Naive thymus-derived CD4-positive, alpha-beta T cell (primary cell): ENCODE data around the gene NAT8L. TPM values are rescaled to one million over a fixed set of nuclear protein-coding genes. Genes with fewer than 3 reads are reported as not detected.
A peak's percentile ranks its signal among the peaks of the same experiment; 100 is the strongest.

Source experiments
- ATAC-seq: fragments of 150-1000 bp; cut with Tn5 transposase; 2 replicates; pipeline ENCODE4 v1.10.0; 2021; ENCODE audit warnings: mild to moderate bottlenecking, moderate library complexity
- CTCF ChIA-PET: fragments of 350-600 bp; sonication (Branson Sonifier 250); formaldehyde crosslinking; loops from one replicate; lab custom pipeline; 2021; ENCODE audit warnings: antibody characterized with exemption; lab: Charles Lee
- POLR2A ChIA-PET: fragments of 350-600 bp; sonication (Branson Sonifier 250); formaldehyde crosslinking; loops from one replicate; lab custom pipeline; 2021; ENCODE audit warnings: antibody characterized with exemption, inconsistent platforms; lab: Charles Lee
- DNase-seq, 9 donors: peaks; one replicate each; pipeline versions ENCODE4 v3.0.0 to v3.0.0-alpha.2; 2020 to 2022; ENCODE audit warnings: mixed read lengths in 1 of 9
- H3K27ac ChIP-seq: one replicate; pipeline ENCODE4 v1.7.0; 2013; ENCODE audit warnings: mild to moderate bottlenecking, low read depth, low read length, moderate library complexity
- H3K27me3 ChIP-seq, 2 donors: one replicate each; pipeline ENCODE4 v1.7.0; 2013; ENCODE audit warnings: low read length in 2 of 2, mild to moderate bottlenecking in 2 of 2, moderate library complexity in 2 of 2; ENCODE audit not compliant: control insufficient read depth in 2 of 2, insufficient read depth in 2 of 2
- H3K36me3 ChIP-seq, 3 experiments: 1 replicate in 2 of 3; 2 replicates in 1 of 3; pipeline ENCODE4 v1.7.0; 2013; ENCODE audit warnings: low read length in 3 of 3, mild to moderate bottlenecking in 3 of 3, moderate library complexity in 1 of 3; ENCODE audit not compliant: insufficient read depth in 3 of 3, control insufficient read depth in 2 of 3
- H3K4me1 ChIP-seq, 2 donors: one replicate each; pipeline ENCODE4 v1.7.0; 2013; ENCODE audit warnings: low read length in 2 of 2, mild to moderate bottlenecking in 2 of 2, moderate library complexity in 1 of 2; ENCODE audit not compliant: control insufficient read depth in 2 of 2, insufficient read depth in 2 of 2
- H3K4me3 ChIP-seq: 2 replicates; pipeline ENCODE4 v1.7.0; 2013; ENCODE audit warnings: mild to moderate bottlenecking, low read length
- H3K9me3 ChIP-seq, 3 experiments: 1 replicate in 2 of 3; 2 replicates in 1 of 3; pipeline ENCODE4 v1.7.0; 2013; ENCODE audit warnings: low read length in 3 of 3; ENCODE audit not compliant: control insufficient read depth in 2 of 3
- H3K27ac Mint-ChIP-seq, 9 donors: one replicate each; pipeline ENCODE4 v1.8.0; 2020 to 2022; ENCODE audit warnings: mixed read lengths in 9 of 9, mild to moderate bottlenecking in 8 of 9, moderate library complexity in 5 of 9, inconsistent platforms in 2 of 9
- H3K27me3 Mint-ChIP-seq, 5 donors: one replicate each; pipeline ENCODE4 v1.8.0; 2021 to 2022; ENCODE audit warnings: mixed read lengths in 5 of 5, mild to moderate bottlenecking in 1 of 5
- H3K36me3 Mint-ChIP-seq, 5 donors: one replicate each; pipeline ENCODE4 v1.8.0; 2020 to 2022; ENCODE audit warnings: mixed read lengths in 5 of 5, mild to moderate bottlenecking in 3 of 5, inconsistent platforms in 1 of 5
- H3K4me1 Mint-ChIP-seq, 7 donors: one replicate each; pipeline ENCODE4 v1.8.0; 2020 to 2022; ENCODE audit warnings: mixed read lengths in 7 of 7, mild to moderate bottlenecking in 3 of 7, inconsistent platforms in 1 of 7
- H3K4me3 Mint-ChIP-seq, 10 donors: one replicate each; pipeline ENCODE4 v1.8.0; 2020 to 2022; ENCODE audit warnings: mild to moderate bottlenecking in 10 of 10, mixed read lengths in 10 of 10, moderate library complexity in 6 of 10, inconsistent platforms in 2 of 10
- H3K9me3 Mint-ChIP-seq, 11 donors: one replicate each; pipeline ENCODE4 v1.8.0; 2020 to 2022; ENCODE audit warnings: mixed read lengths in 11 of 11, mild to moderate bottlenecking in 4 of 11, inconsistent platforms in 1 of 11, moderate library complexity in 1 of 11
- intact Hi-C, 2 donors: fragments of 100-400 bp; cut with micrococcal nuclease; formaldehyde crosslinking; loops; one replicate each; pipeline ENCODE4 v1.15.1; 2023
- polyA plus RNA-seq, 2 donors: library from polyadenylated mRNA; unstranded; fragments of 300-500 nt; fragmentation: Illumina TruSeq; gene quantifications; one replicate each; pipeline ENCODE4 v1.2.3, GENCODE V29; 2021
- total RNA-seq, 6 experiments: library from RNA in 5 of 6; stranded (reverse) in 5 of 6; gene quantifications; 1 replicate in 5 of 6; 2 replicates in 1 of 6; pipeline ENCODE4 v1.2.3 and lab custom pipeline; 2021 to 2026

Gene NAT8L
- total and polyA plus RNA-seq, 7 experiments from 2014 or later: 0.11 to 7.2 (median 0.24) TPM; not detected in 4

- ChIA-PET POLR2A (no interaction called here), CTCF (no interaction called here)
- no peak overlapping the region for H3K4me3 Mint-ChIP-seq
- Histone ChIP-seq H3K9me3 (peaks cover 0 to 12% (median 0%) of the 10 kb centered on the region in 3 experiments), H3K36me3 (no peaks in the 10 kb centered on the region), H3K27ac (no peak overlapping the region), H3K4me3 (no peak overlapping the region), H3K4me1 (no peaks in the 10 kb centered on the region), H3K27me3 (no peaks in the 10 kb centered on the region)
- H3K4me1 Mint-ChIP-seq: no peaks in the 10 kb centered on the region
- peaks cover 0 to 29% (median 11%) of the 10 kb centered on the region in 5 donors for H3K27me3 Mint-ChIP-seq
- peaks cover 7 to 14% (median 9%) of the 10 kb centered on the region in 5 donors for H3K36me3 Mint-ChIP-seq
- intact Hi-C loops: no loop called here
- ATAC-seq: no peak
- H3K9me3 Mint-ChIP-seq: peaks cover 0 to 29% (median 13%) of the 10 kb centered on the region in 11 donors
- DNase-seq: no peak
- H3K27ac Mint-ChIP-seq: no peak overlapping the region
Observed at GRCh38 chr4:2095236-2096072, 36.3 kb downstream of the NAT8L start.

- H3K4me1 Mint-ChIP-seq: no peaks in the 10 kb centered on the region
- H3K4me1 ChIP-seq: no peaks in the 10 kb centered on the region
Observed at GRCh38 chr4:2096073-2096609, 37.0 kb downstream of the NAT8L start.

GRCh38 chr4:2101346-2102044, 42.4 kb downstream of the NAT8L start:
- POLR2A ChIA-PET: no interaction called here
- no peak overlapping the region for H3K27ac ChIP-seq
- no peaks in the 10 kb centered on the region for H3K4me1 ChIP-seq
- DNase-seq (no peak), ATAC-seq (no peak)
- no peaks in the 10 kb centered on the region for H3K27me3 ChIP-seq
- no peak overlapping the region for H3K4me3 ChIP-seq
- peaks cover 0 to 21% (median 3%) of the 10 kb centered on the region in 3 experiments for H3K9me3 ChIP-seq
- Mint-ChIP-seq H3K27me3 (peaks cover 0 to 25% (median 10%) of the 10 kb centered on the region in 5 donors), H3K27ac (peak overlapping the region in 1 of 9 donors; percentile 4), H3K4me3 (no peak overlapping the region), H3K4me1 (peaks cover 0 to 3% (median 0%) of the 10 kb centered on the region in 7 donors), H3K36me3 (peaks cover 8 to 27% (median 12%) of the 10 kb centered on the region in 5 donors), H3K9me3 (peaks cover 10 to 46% (median 27%) of the 10 kb centered on the region in 11 donors)
- CTCF ChIA-PET: no interaction called here
- intact Hi-C loops: no loop called here
- H3K36me3 ChIP-seq: no peaks in the 10 kb centered on the region

More at GRCh38 chr4:2096073-2096609, 37.0 kb downstream of the NAT8L start:
- no peak overlapping the region for H3K4me3 ChIP-seq
- H3K9me3 ChIP-seq: peaks cover 0 to 12% (median 0%) of the 10 kb centered on the region in 3 experiments
- intact Hi-C loops: no loop called here
- DNase-seq (no peak), ATAC-seq (no peak)
- H3K36me3 ChIP-seq: no peaks in the 10 kb centered on the region
- no peak overlapping the region for H3K27ac ChIP-seq
- H3K27ac Mint-ChIP-seq: no peak overlapping the region
- H3K36me3 Mint-ChIP-seq: peaks cover 7 to 14% (median 9%) of the 10 kb centered on the region in 5 donors
- no peak overlapping the region for H3K4me3 Mint-ChIP-seq
- peaks cover 0 to 30% (median 11%) of the 10 kb centered on the region in 5 donors for H3K27me3 Mint-ChIP-seq
- H3K9me3 Mint-ChIP-seq: peaks cover 0 to 32% (median 18%) of the 10 kb centered on the region in 11 donors
- no peaks in the 10 kb centered on the region for H3K27me3 ChIP-seq
- ChIA-PET POLR2A (no interaction called here), CTCF (no interaction called here)

GRCh38 chr4:2102045-2102883, 43.1 kb downstream of the NAT8L start:
- Mint-ChIP-seq H3K9me3 (peaks cover 10 to 39% (median 23%) of the 10 kb centered on the region in 11 donors), H3K36me3 (peaks cover 3 to 27% (median 6%) of the 10 kb centered on the region in 5 donors), H3K27me3 (peaks cover 0 to 25% (median 4%) of the 10 kb centered on the region in 5 donors), H3K27ac (no peak overlapping the region), H3K4me1 (peaks cover 0 to 3% (median 0%) of the 10 kb centered on the region in 7 donors), H3K4me3 (no peak overlapping the region)
- ChIA-PET CTCF (no interaction called here), POLR2A (no interaction called here)
- ATAC-seq (no peak), DNase-seq (no peak)
- no peak overlapping the region for H3K27ac ChIP-seq
- peaks cover 0 to 18% (median 3%) of the 10 kb centered on the region in 3 experiments for H3K9me3 ChIP-seq
- H3K4me1 ChIP-seq: no peaks in the 10 kb centered on the region
- H3K4me3 ChIP-seq: no peak overlapping the region
- intact Hi-C loops: no loop called here
- no peaks in the 10 kb centered on the region for H3K36me3 ChIP-seq
- no peaks in the 10 kb centered on the region for H3K27me3 ChIP-seq

- peaks cover 3 to 27% (median 6%) of the 10 kb centered on the region in 5 donors for H3K36me3 Mint-ChIP-seq
- H3K4me1 Mint-ChIP-seq: peaks cover 0 to 3% (median 0%) of the 10 kb centered on the region in 7 donors
- peaks cover 10 to 33% (median 23%) of the 10 kb centered on the region in 11 donors for H3K9me3 Mint-ChIP-seq
- ChIA-PET CTCF (no interaction called here), POLR2A (no interaction called here)
- DNase-seq (no peak), ATAC-seq (no peak)
- H3K27me3 Mint-ChIP-seq: peaks cover 0 to 30% (median 4%) of the 10 kb centered on the region in 5 donors
- Histone ChIP-seq H3K27me3 (no peaks in the 10 kb centered on the region), H3K27ac (no peak overlapping the region), H3K9me3 (peaks cover 0 to 18% (median 3%) of the 10 kb centered on the region in 3 experiments), H3K4me1 (no peaks in the 10 kb centered on the region), H3K4me3 (no peak overlapping the region), H3K36me3 (no peaks in the 10 kb centered on the region)
- H3K4me3 Mint-ChIP-seq: no peak overlapping the region
- intact Hi-C loops: no loop called here
- no peak overlapping the region for H3K27ac Mint-ChIP-seq
Observed at GRCh38 chr4:2103127-2103842, 44.2 kb downstream of the NAT8L start.
